Midbrain (tissue), 1 donor: ENCODE data around the gene LCA5L.
A peak's percentile ranks its signal among the peaks of the same experiment; 100 is the strongest.
"Not testable (repeated sequence)": the region's sequence is repeated elsewhere in the genome, so short reads cannot be mapped to it uniquely, and the experiment has no call there.

Experiments used
- DNase-seq: peaks from one replicate; lab custom pipeline; 2025; lab: John Stamatoyannopoulos, UW

LCA5L gene

GRCh38 chr21:39387461-39388037, 58.0 kb downstream of the LCA5L start:
- peak; percentile 89 for DNase-seq

GRCh38 chr21:39386899-39387298, 58.7 kb downstream of the LCA5L start:
- DNase-seq, result no peak

- peak; percentile 54 for DNase-seq
These were observed 59.4 kb downstream of the LCA5L start for GRCh38 chr21:39386194-39386593.

GRCh38 chr21:39385299-39386145, 60.1 kb downstream of the LCA5L start:
- peak; percentile 80 for DNase-seq

GRCh38 chr21:39384674-39385298, 60.8 kb downstream of the LCA5L start:
- DNase-seq, result no peak

GRCh38 chr21:39382096-39382495, 63.5 kb downstream of the LCA5L start:
- not testable (repeated sequence) for DNase-seq

GRCh38 chr21:39381009-39381408, 64.6 kb downstream of the LCA5L start:
- no peak for DNase-seq

- DNase-seq, result peak; percentile 91
These were observed 65.3 kb downstream of the LCA5L start for GRCh38 chr21:39379986-39380891.

- DNase-seq, result no peak
These were observed 68.0 kb downstream of the LCA5L start for GRCh38 chr21:39377444-39378050.

GRCh38 chr21:39375446-39375845, 70.1 kb downstream of the LCA5L start:
- DNase-seq, result no peak

GRCh38 chr21:39374046-39374445, 71.5 kb downstream of the LCA5L start:
- no peak for DNase-seq

- no peak for DNase-seq
These were observed 71.9 kb downstream of the LCA5L start for GRCh38 chr21:39373634-39374033.

- not testable (repeated sequence) for DNase-seq
These were observed 75.7 kb downstream of the LCA5L start for GRCh38 chr21:39369896-39370288.

- DNase-seq, result no peak
These were observed 77.8 kb downstream of the LCA5L start for GRCh38 chr21:39367783-39368182.

- no peak for DNase-seq
These were observed 79.0 kb downstream of the LCA5L start for GRCh38 chr21:39366563-39366962.

GRCh38 chr21:39364949-39365348, 80.6 kb downstream of the LCA5L start:
- DNase-seq, result no peak

GRCh38 chr21:39363607-39364555, 81.7 kb downstream of the LCA5L start:
- no peak for DNase-seq

- DNase-seq, result no peak
These were observed 82.8 kb downstream of the LCA5L start for GRCh38 chr21:39362733-39363132.

GRCh38 chr21:39359382-39359781, 86.2 kb downstream of the LCA5L start:
- no peak for DNase-seq
